ENCODE data around the gene SHISA7.

The SHISA7 gene

GRCh38 chr19:55443045-55443823 is at the start of gene SHISA7:
SHISA7 (minus strand) TSS chr19:55443300; CDS start chr19:55442863, 437 bp downstream.
- DNase-seq (ENCODE audit: low read depth): no peak

GRCh38 chr19:55492362-55492944 is 49.4 kb upstream of the SHISA7 start:
- no peak for DNase-seq (ENCODE audit: low read depth)

- DNase-seq (ENCODE audit: low read depth): no peak
These were observed 48.7 kb upstream of the SHISA7 start for GRCh38 chr19:55491546-55492360.

GRCh38 chr19:55490478-55491432 is 47.7 kb upstream of the SHISA7 start:
- DNase-seq (ENCODE audit: low read depth): no peak

GRCh38 chr19:55489711-55490477 is 46.8 kb upstream of the SHISA7 start:
- no peak for DNase-seq (ENCODE audit: low read depth)

- no peak for DNase-seq (ENCODE audit: low read depth)
These were observed 46.0 kb upstream of the SHISA7 start for GRCh38 chr19:55488986-55489710.

- no peak for DNase-seq (ENCODE audit: low read depth)
These were observed 45.0 kb upstream of the SHISA7 start, which contains the start of gene SSC5D for GRCh38 chr19:55487924-55488687. SSC5D (plus strand) TSS chr19:55488436; CDS start chr19:55488590, 154 bp downstream.

GRCh38 chr19:55486971-55487923 is 44.1 kb upstream of the SHISA7 start:
- DNase-seq (ENCODE audit: low read depth): peak; percentile 56

- no peak for DNase-seq (ENCODE audit: low read depth)
These were observed 43.2 kb upstream of the SHISA7 start for GRCh38 chr19:55486043-55486970.

GRCh38 chr19:55485439-55486011 is 42.4 kb upstream of the SHISA7 start:
- no peak for DNase-seq (ENCODE audit: low read depth)

- peak; percentile 65 for DNase-seq (ENCODE audit: low read depth)
These were observed 41.7 kb upstream of the SHISA7 start, which contains the start of gene NAT14 for GRCh38 chr19:55484593-55485438. NAT14 (plus strand) TSS chr19:55485188; CDS start chr19:55485709, 521 bp downstream.

- no peak for DNase-seq (ENCODE audit: low read depth)
These were observed 40.8 kb upstream of the SHISA7 start for GRCh38 chr19:55483706-55484592.

- no peak for DNase-seq (ENCODE audit: low read depth)
These were observed 40.0 kb upstream of the SHISA7 start for GRCh38 chr19:55482967-55483705.

All from activated T-cell treated with anti-CD3 and anti-CD28 coated beads for 48 hours (primary cell).